OCI-LY3 (cell line): ENCODE data around the gene IL4R.

Experiments
- H2AFZ ChIP-seq: fragments of 200-600, 300-600 bp; shearing (Covaris generic); 2 replicates; pipeline ENCODE4 v1.6.0; 2014; ENCODE audit warnings: antibody characterized with exemption, low read depth, low read length
- H3K27ac ChIP-seq: fragments of 200-600, 300-600 bp; sonication (generic); 2 replicates; pipeline ENCODE4 v1.5.1; 2014; ENCODE audit warnings: mild to moderate bottlenecking, low read length, moderate library complexity, mixed read lengths
- H3K27me3 ChIP-seq: fragments of 200-600, 300-600 bp; sonication (generic); 2 replicates; pipeline ENCODE4 v1.6.1; 2014; ENCODE audit warnings: low read depth, low read length, mixed read lengths
- H3K36me3 ChIP-seq: fragments of 200-600, 300-600 bp; sonication (generic); replicated peaks from 2 replicates; pipeline ENCODE3; 2014; ENCODE audit warnings: low read depth, low read length, mixed read lengths
- H3K4me1 ChIP-seq: fragments of 300-600, 200-600 bp; sonication (generic); 2 replicates; pipeline ENCODE4 v1.6.1; 2014; ENCODE audit warnings: low read length, mixed read lengths
- H3K4me2 ChIP-seq: fragments of 200-600, 300-600 bp; sonication (generic); 2 replicates; pipeline ENCODE4 v1.6.1; 2014; ENCODE audit warnings: low read length, mixed read lengths
- H3K4me3 ChIP-seq: fragments of 300-600, 200-600 bp; sonication (generic); 2 replicates; pipeline ENCODE4 v1.5.1; 2014; ENCODE audit warnings: antibody characterized with exemption, mild to moderate bottlenecking, low read length, moderate library complexity
- H3K79me2 ChIP-seq: fragments of 300-600, 200-600 bp; shearing (Covaris generic); 2 replicates; pipeline ENCODE4 v1.6.1; 2014; ENCODE audit warnings: mild to moderate bottlenecking, low read length, mixed read lengths
- H3K9ac ChIP-seq: fragments of 300-600, 200-600 bp; shearing (Covaris generic); 2 replicates; pipeline ENCODE4 v1.6.0; 2014; ENCODE audit warnings: mild to moderate bottlenecking, low read length, moderate library complexity
- H3K9me3 ChIP-seq: fragments of 200-600, 300-600 bp; shearing (Covaris generic); 2 replicates; pipeline ENCODE4 v1.6.1; 2014; ENCODE audit warnings: low read length, mixed read lengths; ENCODE audit not compliant: insufficient read depth
- H4K20me1 ChIP-seq: fragments of 200-600, 300-600 bp; sonication (generic); 2 replicates; pipeline ENCODE4 v1.6.1; 2016; ENCODE audit warnings: low read length, mixed read lengths; ENCODE audit not compliant: insufficient read depth
- EZH2phosphoT487 ChIP-seq: fragments of 200-600 bp; shearing (Covaris generic); IDR thresholded peaks from 2 replicates; pipeline ENCODE4 v1.6.1; 2018; ENCODE audit warnings: antibody characterized with exemption, mixed run types, low read depth
- TF ChIP-seq, protein P1 (sequence below): fragments of 200-600, 300-600 bp; sonication (generic); IDR thresholded peaks from 2 replicates; pipeline ENCODE4 v1.5.1; 2014; ENCODE audit warnings: antibody characterized with exemption, low read length, low read depth

IL4R gene

DNA sequence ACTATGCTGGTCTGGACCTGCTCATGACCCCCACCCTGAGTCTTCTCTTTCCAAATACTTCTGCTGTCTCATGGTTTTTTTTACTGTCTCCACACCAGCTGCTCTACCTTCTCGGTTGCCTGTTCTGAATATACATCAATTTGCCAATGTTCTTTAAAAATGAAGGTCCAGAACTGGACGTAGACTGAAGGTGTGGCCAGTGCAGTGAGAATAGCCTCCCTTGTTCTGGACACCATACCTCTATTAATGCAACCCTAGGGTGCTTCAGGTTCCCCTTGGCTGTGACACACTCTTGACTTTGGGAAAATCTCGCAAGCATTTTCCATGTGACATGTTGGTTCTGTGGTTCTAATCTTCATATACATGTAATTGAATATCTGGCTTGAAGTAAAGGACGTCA is 72.9 kb downstream of the IL4R start:
- H3K27me3 ChIP-seq: no peaks in the 10 kb centered on the region
- H3K36me3 ChIP-seq: peaks cover 42% of the 10 kb centered on the region
- H3K4me2 ChIP-seq: no peak overlapping the region
- peaks cover 51% of the 10 kb centered on the region; the same call in 1 of the 2 replicates for H3K9me3 ChIP-seq
- peaks cover 7% of the 10 kb centered on the region for H3K79me2 ChIP-seq
- no peaks in the 10 kb centered on the region for H4K20me1 ChIP-seq
- H3K27ac ChIP-seq: no peak overlapping the region
- no peak overlapping the region for H2AFZ ChIP-seq
- no peak overlapping the region for H3K9ac ChIP-seq
- peaks cover 48% of the 10 kb centered on the region for H3K4me1 ChIP-seq
- no peak overlapping the region for H3K4me3 ChIP-seq
- TF ChIP-seq, protein P1, sequence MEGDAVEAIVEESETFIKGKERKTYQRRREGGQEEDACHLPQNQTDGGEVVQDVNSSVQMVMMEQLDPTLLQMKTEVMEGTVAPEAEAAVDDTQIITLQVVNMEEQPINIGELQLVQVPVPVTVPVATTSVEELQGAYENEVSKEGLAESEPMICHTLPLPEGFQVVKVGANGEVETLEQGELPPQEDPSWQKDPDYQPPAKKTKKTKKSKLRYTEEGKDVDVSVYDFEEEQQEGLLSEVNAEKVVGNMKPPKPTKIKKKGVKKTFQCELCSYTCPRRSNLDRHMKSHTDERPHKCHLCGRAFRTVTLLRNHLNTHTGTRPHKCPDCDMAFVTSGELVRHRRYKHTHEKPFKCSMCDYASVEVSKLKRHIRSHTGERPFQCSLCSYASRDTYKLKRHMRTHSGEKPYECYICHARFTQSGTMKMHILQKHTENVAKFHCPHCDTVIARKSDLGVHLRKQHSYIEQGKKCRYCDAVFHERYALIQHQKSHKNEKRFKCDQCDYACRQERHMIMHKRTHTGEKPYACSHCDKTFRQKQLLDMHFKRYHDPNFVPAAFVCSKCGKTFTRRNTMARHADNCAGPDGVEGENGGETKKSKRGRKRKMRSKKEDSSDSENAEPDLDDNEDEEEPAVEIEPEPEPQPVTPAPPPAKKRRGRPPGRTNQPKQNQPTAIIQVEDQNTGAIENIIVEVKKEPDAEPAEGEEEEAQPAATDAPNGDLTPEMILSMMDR: no peak
- TF ChIP-seq EZH2phosphoT487: no peak

DNA sequence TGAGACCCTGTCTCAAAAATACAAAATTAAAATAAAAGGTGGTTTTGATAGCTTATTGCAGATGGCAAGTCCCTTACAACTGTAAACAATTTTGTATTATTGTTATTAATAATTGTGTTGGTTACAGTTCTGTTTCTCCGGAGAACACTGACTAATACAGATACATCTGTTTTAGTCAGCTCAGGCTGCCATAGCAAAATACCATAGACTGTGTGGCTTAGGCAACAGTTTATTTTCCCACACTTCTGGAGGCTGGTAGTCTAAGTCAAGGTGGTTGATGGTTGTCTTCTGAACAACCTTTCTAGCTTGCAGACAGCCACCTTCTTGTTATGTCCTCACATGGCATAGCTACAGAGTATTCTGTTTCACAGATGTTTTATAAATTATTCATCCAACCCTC is 74.0 kb downstream of the IL4R start:
- no peaks in the 10 kb centered on the region for H4K20me1 ChIP-seq
- TF ChIP-seq, protein P1: no peak
- TF ChIP-seq EZH2phosphoT487: no peak
- H2AFZ ChIP-seq: no peak overlapping the region
- peak overlapping the region; percentile 78 for H3K27ac ChIP-seq
- H3K9ac ChIP-seq: peak overlapping the region; percentile 32; the same call in 1 of the 2 replicates
- H3K36me3 ChIP-seq: peaks cover 49% of the 10 kb centered on the region
- peaks cover 7% of the 10 kb centered on the region for H3K79me2 ChIP-seq
- H3K9me3 ChIP-seq: peaks cover 62% of the 10 kb centered on the region
- peak overlapping the region; percentile 39 for H3K4me2 ChIP-seq
- H3K4me3 ChIP-seq: peak overlapping the region; percentile 24
- peaks cover 38% of the 10 kb centered on the region for H3K4me1 ChIP-seq
- no peaks in the 10 kb centered on the region for H3K27me3 ChIP-seq

GRCh38 chr16:27389272-27389961 is 75.6 kb downstream of the IL4R start:
- Histone ChIP-seq H2AFZ (no peak overlapping the region), H3K4me3 (no peak overlapping the region), H3K27ac (no peak overlapping the region), H3K27me3 (no peaks in the 10 kb centered on the region), H3K79me2 (peaks cover 7% of the 10 kb centered on the region), H4K20me1 (no peaks in the 10 kb centered on the region), H3K4me2 (no peak overlapping the region), H3K9me3 (peaks cover 63% of the 10 kb centered on the region), H3K4me1 (peaks cover 34% of the 10 kb centered on the region), H3K9ac (no peak overlapping the region), H3K36me3 (peaks cover 45% of the 10 kb centered on the region)
- no peak for TF ChIP-seq EZH2phosphoT487
- TF ChIP-seq, protein P1: no peak

GRCh38 chr16:27390151-27390550 is 76.4 kb downstream of the IL4R start:
- H3K27ac ChIP-seq: no peak overlapping the region
- no peak overlapping the region for H3K4me2 ChIP-seq
- H3K9ac ChIP-seq: no peak overlapping the region
- H3K4me3 ChIP-seq: no peak overlapping the region
- H3K27me3 ChIP-seq: no peaks in the 10 kb centered on the region
- H3K36me3 ChIP-seq: peaks cover 39% of the 10 kb centered on the region
- H4K20me1 ChIP-seq: no peaks in the 10 kb centered on the region
- H3K9me3 ChIP-seq: peaks cover 57% of the 10 kb centered on the region
- peaks cover 7% of the 10 kb centered on the region for H3K79me2 ChIP-seq
- H2AFZ ChIP-seq: no peak overlapping the region
- peaks cover 34% of the 10 kb centered on the region for H3K4me1 ChIP-seq
- TF ChIP-seq EZH2phosphoT487: no peak
- TF ChIP-seq, protein P1: no peak
